SK-N-SH (cell line): ENCODE measurements around the gene NWD2.

ENCODE experiments used
- FOXM1 ChIP-seq: IDR thresholded peaks from 2 replicates; pipeline ENCODE4 v1.4.0; 2012; ENCODE audit warnings: low read depth, mild to moderate bottlenecking
- GABPA ChIP-seq: IDR thresholded peaks from 2 replicates; pipeline ENCODE4 v1.4.0; 2012; ENCODE audit warnings: low read depth, mild to moderate bottlenecking
- GATA2 ChIP-seq: sonication (generic); formaldehyde crosslinking; IDR thresholded peaks from 2 replicates; pipeline ENCODE4 v1.5.0; 2020; ENCODE audit warnings: mild to moderate bottlenecking, missing genetic modification reagents
- JUND ChIP-seq: IDR thresholded peaks from 2 replicates; pipeline ENCODE4 v1.4.0; 2012
- POLR2AphosphoS5 ChIP-seq: IDR thresholded peaks from 2 replicates; pipeline ENCODE4 v1.6.1; 2012; ENCODE audit warnings: low read depth, low read length
- RAD21 ChIP-seq: IDR thresholded peaks from 2 replicates; pipeline ENCODE4 v1.6.1; 2012; ENCODE audit warnings: mild to moderate bottlenecking, low read length
- SIN3A ChIP-seq: IDR thresholded peaks from 2 replicates; pipeline ENCODE4 v1.6.1; 2012; ENCODE audit warnings: low read depth, mild to moderate bottlenecking, low read length, moderate library complexity, borderline replicate concordance
- TAF1 ChIP-seq: IDR thresholded peaks from 2 replicates; pipeline ENCODE4 v1.6.1; 2012; ENCODE audit warnings: low read depth, mild to moderate bottlenecking, low read length, moderate library complexity, borderline replicate concordance
- TF ChIP-seq, protein P1 (sequence below): fragments of 200-600 bp; sonication (generic); IDR thresholded peaks from 2 replicates; pipeline ENCODE4 v1.6.1; 2017; ENCODE audit warnings: antibody characterized with exemption, mild to moderate bottlenecking, moderate library complexity
- TF ChIP-seq, protein P2 (sequence below): IDR thresholded peaks from 2 replicates; pipeline ENCODE4 v1.6.1; 2012; ENCODE audit warnings: mild to moderate bottlenecking, low read depth, low read length, moderate library complexity

GRCh38 chr4:37425857-37426256 is 181.3 kb downstream of the NWD2 start:
- no peak for TF ChIP-seq TAF1
- no peak for TF ChIP-seq GATA2 (CRISPR knock-in tag)
- TF ChIP-seq JUND = no peak
- TF ChIP-seq FOXM1 = no peak
- TF ChIP-seq, protein P1, sequence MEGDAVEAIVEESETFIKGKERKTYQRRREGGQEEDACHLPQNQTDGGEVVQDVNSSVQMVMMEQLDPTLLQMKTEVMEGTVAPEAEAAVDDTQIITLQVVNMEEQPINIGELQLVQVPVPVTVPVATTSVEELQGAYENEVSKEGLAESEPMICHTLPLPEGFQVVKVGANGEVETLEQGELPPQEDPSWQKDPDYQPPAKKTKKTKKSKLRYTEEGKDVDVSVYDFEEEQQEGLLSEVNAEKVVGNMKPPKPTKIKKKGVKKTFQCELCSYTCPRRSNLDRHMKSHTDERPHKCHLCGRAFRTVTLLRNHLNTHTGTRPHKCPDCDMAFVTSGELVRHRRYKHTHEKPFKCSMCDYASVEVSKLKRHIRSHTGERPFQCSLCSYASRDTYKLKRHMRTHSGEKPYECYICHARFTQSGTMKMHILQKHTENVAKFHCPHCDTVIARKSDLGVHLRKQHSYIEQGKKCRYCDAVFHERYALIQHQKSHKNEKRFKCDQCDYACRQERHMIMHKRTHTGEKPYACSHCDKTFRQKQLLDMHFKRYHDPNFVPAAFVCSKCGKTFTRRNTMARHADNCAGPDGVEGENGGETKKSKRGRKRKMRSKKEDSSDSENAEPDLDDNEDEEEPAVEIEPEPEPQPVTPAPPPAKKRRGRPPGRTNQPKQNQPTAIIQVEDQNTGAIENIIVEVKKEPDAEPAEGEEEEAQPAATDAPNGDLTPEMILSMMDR = no peak
- TF ChIP-seq SIN3A = no peak
- no peak for TF ChIP-seq RAD21
- TF ChIP-seq GABPA = no peak
- TF ChIP-seq POLR2AphosphoS5 = no peak
- TF ChIP-seq, protein P2, sequence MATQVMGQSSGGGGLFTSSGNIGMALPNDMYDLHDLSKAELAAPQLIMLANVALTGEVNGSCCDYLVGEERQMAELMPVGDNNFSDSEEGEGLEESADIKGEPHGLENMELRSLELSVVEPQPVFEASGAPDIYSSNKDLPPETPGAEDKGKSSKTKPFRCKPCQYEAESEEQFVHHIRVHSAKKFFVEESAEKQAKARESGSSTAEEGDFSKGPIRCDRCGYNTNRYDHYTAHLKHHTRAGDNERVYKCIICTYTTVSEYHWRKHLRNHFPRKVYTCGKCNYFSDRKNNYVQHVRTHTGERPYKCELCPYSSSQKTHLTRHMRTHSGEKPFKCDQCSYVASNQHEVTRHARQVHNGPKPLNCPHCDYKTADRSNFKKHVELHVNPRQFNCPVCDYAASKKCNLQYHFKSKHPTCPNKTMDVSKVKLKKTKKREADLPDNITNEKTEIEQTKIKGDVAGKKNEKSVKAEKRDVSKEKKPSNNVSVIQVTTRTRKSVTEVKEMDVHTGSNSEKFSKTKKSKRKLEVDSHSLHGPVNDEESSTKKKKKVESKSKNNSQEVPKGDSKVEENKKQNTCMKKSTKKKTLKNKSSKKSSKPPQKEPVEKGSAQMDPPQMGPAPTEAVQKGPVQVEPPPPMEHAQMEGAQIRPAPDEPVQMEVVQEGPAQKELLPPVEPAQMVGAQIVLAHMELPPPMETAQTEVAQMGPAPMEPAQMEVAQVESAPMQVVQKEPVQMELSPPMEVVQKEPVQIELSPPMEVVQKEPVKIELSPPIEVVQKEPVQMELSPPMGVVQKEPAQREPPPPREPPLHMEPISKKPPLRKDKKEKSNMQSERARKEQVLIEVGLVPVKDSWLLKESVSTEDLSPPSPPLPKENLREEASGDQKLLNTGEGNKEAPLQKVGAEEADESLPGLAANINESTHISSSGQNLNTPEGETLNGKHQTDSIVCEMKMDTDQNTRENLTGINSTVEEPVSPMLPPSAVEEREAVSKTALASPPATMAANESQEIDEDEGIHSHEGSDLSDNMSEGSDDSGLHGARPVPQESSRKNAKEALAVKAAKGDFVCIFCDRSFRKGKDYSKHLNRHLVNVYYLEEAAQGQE = no peak
